ENCODE measurements around the gene AKAP8L. TPM values are rescaled to one million over a fixed set of nuclear protein-coding genes. Genes with fewer than 3 reads are reported as not detected.
A peak's percentile ranks its signal among the peaks of the same experiment; 100 is the strongest.

The AKAP8L gene
- total and polyA plus RNA-seq, 10 of the 15 experiments (the other 5 are each of a cell fraction or from before 2014, with no cell fraction given): 0.66 to 64.3 (median 40.0) TPM

- H3K4me1 ChIP-seq (ENCODE audit: control insufficient read depth, insufficient read depth, low read length): peaks cover 9% of the 10 kb centered on the region
- peaks cover 5% of the 10 kb centered on the region for H4K20me1 ChIP-seq (ENCODE audit: control insufficient read depth, insufficient read depth)
- TSS peak; percentile 82 for BruUV-seq (replicated peaks)
- peak within 1 kb of the TSS; percentile 7; the same call in 1 of the 2 replicates for H2AFZ ChIP-seq (ENCODE audit: control insufficient read depth, low read depth, low read length)
- ChIA-PET CTCF (interaction anchor here (1.1 to 1.6 kb wide), 3 partner anchors 40 to 84 kb away, joined by 3 to 4 read pairs (median 3); no protein-coding TSS in a partner anchor), POLR2A (interaction anchor here (1.6 to 3.1 kb wide), 6 partner anchors 8 to 87 kb away, joined by 9 to 45 read pairs (median 12); partner anchors contain the start of genes AKAP8 and AKAP8L), SMC1A (ENCODE audit: uncharacterized antibody, unreplicated experiment) (interaction anchor here (0.6 to 3.0 kb wide), 5 partner anchors 8 to 47 kb away, joined by 3 to 17 read pairs (median 7); partner anchors contain the start of gene AKAP8), RAD21 (ENCODE audit: unreplicated experiment) (interaction anchor here (0.8 to 3.5 kb wide), 4 partner anchors 14 to 86 kb away, joined by 3 to 41 read pairs (median 18); partner anchors contain the start of genes AKAP8 and AKAP8L)
- in situ Hi-C loops (cut with MboI): no loop called here
- under 1% methylated on average over 38 of the region's 81 CpGs for WGBS (ENCODE audit: insufficient coverage, insufficient replicate concordance, low lambda C conversion rate, missing lambda C conversion rate)
- H3K79me2 ChIP-seq (ENCODE audit: control insufficient read depth, insufficient read depth, low read length): peaks cover 57% of the 10 kb centered on the region
- no peak for FAIRE-seq
- DNase-seq (ENCODE audit: low read depth, low spot score): no peak
- H3K27me3 ChIP-seq (replicated peaks in 1 of 2; ENCODE audit: control insufficient read depth in 2 of 2, insufficient read depth in 2 of 2, low read length in 1 of 2): no peaks in the 10 kb centered on the region
- no peaks in the 10 kb centered on the region; a peak in 1 of 4 replicates for H3K36me3 ChIP-seq (ENCODE audit: control insufficient read depth in 2 of 2, insufficient read depth in 2 of 2, low read length in 1 of 2)
- ATAC-seq: peak; percentile 24
- H3K4me2 ChIP-seq (ENCODE audit: control insufficient read depth, insufficient read depth): peak within 1 kb of the TSS; percentile 93
- peak within 1 kb of the TSS; percentile 90 for H3K27ac ChIP-seq (ENCODE audit: control insufficient read depth, insufficient read depth)
- H3K9ac ChIP-seq (ENCODE audit: control insufficient read depth, insufficient read depth, low read length): peak within 1 kb of the TSS; percentile 87
- H3K4me3 ChIP-seq: peak within 1 kb of the TSS; percentile 99
- no peaks in the 10 kb centered on the region for H3K9me3 ChIP-seq (replicated peaks; ENCODE audit: control insufficient read depth, insufficient read depth, low read length)
- intact Hi-C loops (cut with micrococcal nuclease; ENCODE audit: unreplicated experiment): loop anchor here (5.0 kb wide), 1 partner anchor 40 kb away; no protein-coding TSS in a partner anchor
- TF ChIP-seq ASH2L (IDR thresholded peaks at IDR 0.05; ENCODE audit: borderline replicate concordance, low read depth) (no peak), ETV6 (conservative IDR thresholded peaks at IDR 0.05 in 1 of 2, IDR thresholded peaks at IDR 0.05 in 1 of 2; ENCODE audit: borderline replicate concordance in 1 of 2, low read depth in 1 of 2) (no peak), BMI1 (IDR thresholded peaks at IDR 0.05; ENCODE audit: borderline replicate concordance) (no peak), HDAC6 (IDR thresholded peaks at IDR 0.05; ENCODE audit: unreplicated experiment) (no peak), IRF4 (IDR thresholded peaks at IDR 0.05; ENCODE audit: low read depth, low read length) (no peak), BCLAF1 (IDR thresholded peaks at IDR 0.05) (no peak), SMC3 (IDR thresholded peaks at IDR 0.05; ENCODE audit: borderline replicate concordance, low read length) (no peak), MLLT1 (IDR thresholded peaks at IDR 0.05) (peak; percentile 86; the same call in 1 of the 2 replicates), ZNF217 (IDR thresholded peaks at IDR 0.05) (no peak), SMARCA5 (IDR thresholded peaks at IDR 0.05) (peak; percentile 66; the same call in 1 of the 2 replicates), TAF1 (IDR thresholded peaks at IDR 0.05; ENCODE audit: borderline replicate concordance, low read depth, low read length) (peak; percentile 75; the same call in 1 of the 2 replicates), SP1 (IDR thresholded peaks at IDR 0.05; ENCODE audit: low read depth, low read length) (no peak), CBFB (IDR thresholded peaks at IDR 0.05; ENCODE audit: low read depth) (no peak), CREM (IDR thresholded peaks at IDR 0.05; ENCODE audit: low read depth) (no peak), STAT1 (conservative IDR thresholded peaks at IDR 0.05) (no peak), KDM1A (IDR thresholded peaks at IDR 0.05; ENCODE audit: borderline replicate concordance) (no peak), FOXM1 (IDR thresholded peaks at IDR 0.05; ENCODE audit: low read depth, low read length) (no peak), NFIC (IDR thresholded peaks at IDR 0.05; ENCODE audit: low read depth, low read length) (no peak), EGR1 (IDR thresholded peaks at IDR 0.05; ENCODE audit: borderline replicate concordance in 1 of 2, low read depth in 2 of 2, low read length in 2 of 2) (peak; percentile 66 to 93), NFYB (IDR thresholded peaks at IDR 0.05; ENCODE audit: insufficient read depth, low read depth, low read length) (no peak)
Measured at GRCh38 chr19:15332311-15332996, 86.3 kb downstream of the AKAP8L start, which contains the start of gene BRD4. Gene BRD4, minus strand, starts transcription at chr19:15332539. Its CDS starts 59,440 bp downstream, at chr19:15273099.
